Iris pigment epithelial cell (primary cell): ENCODE data around the gene PTCSC3.

ENCODE experiments used
- DNase-seq: peaks from one replicate; pipeline ENCODE4 v3.0.0-alpha.2; 2011; ENCODE audit warnings: low read depth

Gene PTCSC3

DNA sequence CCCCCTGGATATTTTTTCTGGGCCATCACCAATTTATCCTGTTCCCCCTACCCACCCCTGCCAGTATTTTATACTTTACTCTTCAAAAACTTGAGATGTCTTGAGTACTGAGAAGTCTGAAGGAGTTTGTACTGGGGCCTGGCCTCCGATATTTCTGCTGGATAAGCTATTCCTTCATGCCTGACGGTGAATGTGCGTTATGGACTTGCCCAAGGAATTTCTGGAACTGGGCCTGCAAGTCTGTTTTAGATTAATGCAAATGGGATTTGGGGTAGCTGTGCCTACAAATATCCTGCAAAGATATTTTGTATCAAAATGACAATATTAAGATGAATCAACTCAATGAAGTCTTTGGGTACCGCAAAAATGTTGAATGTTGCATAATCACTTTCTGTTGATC lies at the start of gene PTCSC3:
Gene PTCSC3 (minus strand): TSS at position 199 of the 400 bp plus-strand sequence.
- DNase-seq: peak; percentile 1

DNA sequence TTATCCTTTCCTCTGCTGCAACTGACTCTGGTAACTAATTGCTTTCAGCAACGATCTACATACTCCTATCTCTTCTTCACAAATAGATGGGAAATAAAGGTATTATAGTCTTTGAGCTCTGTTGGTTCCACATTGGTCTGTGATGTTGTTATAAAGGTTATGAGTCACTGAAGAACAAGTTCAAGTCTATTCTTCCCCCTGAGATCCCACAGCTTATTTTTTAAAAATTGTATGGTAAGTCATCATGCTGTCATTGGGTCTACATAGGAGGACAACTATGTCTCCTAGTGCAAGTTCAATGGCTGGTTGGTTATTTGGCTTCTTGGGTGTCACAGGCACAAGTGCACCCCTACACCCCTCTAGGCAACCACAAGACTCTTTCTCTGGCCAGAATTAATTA lies 49.6 kb upstream of the PTCSC3 start:
- DNase-seq: no peak

GRCh38 chr14:36224176-36224575 lies 47.7 kb upstream of the PTCSC3 start:
- no peak for DNase-seq

DNA sequence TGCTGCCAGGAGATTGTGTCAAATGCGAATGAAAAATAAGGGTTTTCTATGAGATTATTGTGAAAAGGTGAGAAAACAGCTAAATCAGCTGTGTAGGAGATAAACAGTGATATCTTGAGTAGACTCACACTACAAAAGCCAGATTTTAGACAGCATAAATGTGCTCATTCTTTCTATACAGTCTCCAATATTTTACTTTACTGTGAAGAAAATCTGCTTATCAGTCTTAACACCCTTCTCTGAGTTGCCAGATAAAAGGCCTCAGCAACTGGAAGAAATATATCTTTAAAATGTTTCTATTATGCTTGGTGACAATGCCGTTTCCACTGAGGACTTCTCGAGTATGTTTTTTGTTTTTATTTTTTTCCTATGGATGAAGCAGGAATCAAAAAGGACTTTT lies 47.0 kb upstream of the PTCSC3 start:
- no peak for DNase-seq

- DNase-seq: no peak
Observed at GRCh38 chr14:36222952-36223468, 46.5 kb upstream of the PTCSC3 start.

- DNase-seq: no peak
Observed at GRCh38 chr14:36222337-36222736, 45.8 kb upstream of the PTCSC3 start.

DNA sequence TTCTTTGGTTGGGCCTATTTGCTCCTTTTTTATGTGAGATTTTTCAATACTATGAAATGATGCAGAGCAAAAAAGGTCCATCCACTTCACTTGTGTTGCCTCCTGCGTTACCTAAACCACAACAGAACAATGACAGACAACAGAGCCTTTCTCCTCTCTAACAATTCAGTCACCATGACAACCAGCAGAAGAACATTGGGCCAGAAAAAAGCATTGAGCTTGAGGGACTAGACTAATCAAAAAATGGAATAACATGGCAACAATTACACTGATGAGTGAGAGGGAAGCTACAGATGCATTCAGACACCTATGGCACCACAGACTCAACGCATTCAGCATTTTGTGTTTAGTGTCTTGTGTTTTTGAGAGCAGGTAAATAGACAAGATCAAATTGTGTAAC lies 44.6 kb upstream of the PTCSC3 start:
- DNase-seq: no peak

DNA sequence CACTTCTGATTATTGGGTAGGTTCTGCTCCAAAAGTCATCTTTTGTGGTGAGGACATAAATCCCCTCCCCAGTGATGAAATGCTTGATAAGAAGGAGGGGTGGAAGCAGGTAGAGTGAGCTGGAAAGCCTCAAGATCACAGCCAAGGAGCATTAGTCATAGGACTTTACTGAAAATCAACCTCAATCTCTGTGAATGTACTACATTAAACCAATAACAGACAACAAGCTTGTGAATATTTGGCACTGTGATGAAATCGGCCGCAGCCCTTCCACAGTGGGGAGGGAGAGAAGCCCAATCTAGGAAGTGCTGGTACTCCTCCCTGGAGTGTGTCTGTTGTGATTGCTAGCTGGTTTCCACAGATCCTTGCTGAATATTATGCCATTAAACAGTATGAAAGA lies 41.2 kb upstream of the PTCSC3 start:
- DNase-seq: peak; percentile 52

DNA sequence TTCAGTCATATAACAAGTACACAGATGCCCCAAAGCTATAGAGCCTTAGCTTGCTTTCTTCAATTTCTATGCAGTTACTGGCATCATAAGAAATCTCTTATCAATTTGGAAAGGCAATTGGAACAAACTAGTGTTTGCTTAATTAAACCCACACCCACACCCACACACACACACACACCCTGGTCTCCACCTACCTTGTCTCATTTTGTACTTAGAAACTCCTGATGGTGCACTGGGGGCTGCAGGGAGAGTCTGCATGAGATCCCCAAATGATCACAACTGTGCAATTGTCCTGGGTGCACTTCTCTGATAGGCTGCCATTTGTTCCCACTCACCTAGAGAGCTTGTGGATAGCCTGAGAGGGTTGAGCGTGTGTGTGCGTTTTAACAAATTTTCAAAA lies 40.5 kb upstream of the PTCSC3 start:
- DNase-seq: no peak

- no peak for DNase-seq
Observed at GRCh38 chr14:36215217-36215598, 38.7 kb upstream of the PTCSC3 start.

GRCh38 chr14:36214476-36215216 lies 38.1 kb upstream of the PTCSC3 start:
- no peak for DNase-seq

DNA sequence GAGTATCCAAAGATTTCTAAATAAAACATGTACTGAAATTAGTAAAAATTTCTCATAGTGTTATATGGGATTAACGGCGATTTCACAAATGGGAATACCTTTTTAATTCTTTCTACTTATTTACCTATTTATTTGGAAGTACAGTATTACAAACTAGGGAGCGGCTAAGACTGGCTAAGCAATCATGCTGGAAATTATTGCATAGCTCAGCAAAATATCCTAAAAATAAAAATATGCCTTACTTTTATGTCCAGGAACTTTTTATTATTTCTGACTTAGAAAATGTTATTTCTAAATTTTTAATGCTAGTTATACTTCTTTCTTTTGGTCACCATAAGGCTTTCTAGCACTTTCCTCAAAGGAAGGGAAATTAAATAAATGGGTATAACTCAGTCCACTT lies 36.5 kb upstream of the PTCSC3 start:
- no peak for DNase-seq

DNA sequence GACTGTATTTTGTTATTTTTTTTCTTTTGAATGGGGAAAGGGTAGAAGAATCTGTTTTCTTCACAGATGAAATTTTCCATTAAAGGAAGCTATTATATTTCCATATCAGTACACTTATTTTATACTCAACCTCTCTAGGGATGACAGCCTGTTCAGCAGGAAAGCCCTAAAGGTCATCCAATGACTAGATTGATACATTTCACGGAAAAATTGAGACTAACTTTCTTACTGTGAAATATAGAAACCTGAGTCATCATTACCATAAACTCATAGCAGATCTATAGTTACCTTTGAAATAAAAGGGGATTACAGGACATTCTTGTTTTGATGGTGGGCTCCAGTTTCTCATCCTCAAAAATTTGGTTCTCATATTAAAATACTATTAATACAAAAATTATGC lies 36.1 kb upstream of the PTCSC3 start:
- DNase-seq: no peak

DNA sequence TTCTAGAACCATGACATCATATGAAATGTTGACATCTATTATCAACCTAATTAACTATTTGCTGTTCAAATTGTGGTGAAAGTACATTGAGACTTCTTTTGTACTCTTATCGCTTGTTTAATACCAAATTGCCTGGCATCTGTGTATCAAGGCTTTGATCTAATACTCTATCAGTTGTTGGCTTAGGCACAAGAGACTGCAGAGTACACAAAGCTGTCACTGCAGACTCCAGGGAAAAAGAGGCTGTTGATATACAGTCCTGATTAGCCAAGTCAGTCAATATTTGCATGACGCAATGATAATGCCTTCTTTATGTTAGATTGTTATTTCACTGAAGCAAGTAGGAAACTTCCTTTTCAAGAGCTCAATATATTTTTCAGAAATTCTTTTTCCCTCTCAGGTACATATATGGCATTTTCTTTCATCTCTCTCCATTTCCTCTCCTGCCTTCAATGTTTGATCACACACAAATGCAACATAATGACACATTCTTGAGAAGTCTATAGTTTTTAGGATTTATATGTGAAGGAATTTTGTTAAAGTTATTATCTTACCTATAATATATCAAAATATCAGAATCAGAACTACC lies 32.3 kb upstream of the PTCSC3 start:
- no peak for DNase-seq

GRCh38 chr14:36207500-36207899 lies 31.0 kb upstream of the PTCSC3 start:
- DNase-seq: no peak

DNA sequence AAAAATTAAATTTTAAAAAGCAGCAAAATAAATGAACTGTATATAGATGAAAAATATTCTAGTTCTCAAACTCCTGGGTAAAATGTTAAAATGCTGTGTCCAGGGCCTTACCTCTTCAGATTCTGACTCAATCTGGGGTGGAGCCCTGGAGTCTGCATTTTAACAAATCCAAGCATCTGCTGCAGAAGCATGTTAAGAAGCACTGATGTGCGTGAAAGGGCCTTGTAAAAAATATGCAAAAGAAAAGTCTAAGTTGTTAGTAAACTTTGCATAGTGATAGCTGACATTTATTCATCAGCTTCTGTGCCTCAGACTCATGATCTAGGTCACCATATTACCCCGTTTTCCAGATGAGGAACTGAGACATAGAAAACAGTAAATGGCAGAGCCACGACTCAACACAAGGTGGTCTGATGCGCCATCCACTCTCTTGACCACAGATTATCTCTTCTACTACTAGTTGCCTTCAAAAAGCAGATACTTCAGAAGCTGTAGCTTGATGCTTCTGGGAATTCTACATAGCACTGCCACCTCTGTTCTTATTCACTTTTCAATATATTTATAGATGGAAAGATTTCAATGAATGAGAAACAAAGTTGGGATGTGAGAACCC lies 28.0 kb upstream of the PTCSC3 start:
- DNase-seq: no peak

- no peak for DNase-seq
Observed at GRCh38 chr14:36198378-36198777, 21.9 kb upstream of the PTCSC3 start.

GRCh38 chr14:36194663-36195062 lies 18.1 kb upstream of the PTCSC3 start:
- no peak for DNase-seq

DNA sequence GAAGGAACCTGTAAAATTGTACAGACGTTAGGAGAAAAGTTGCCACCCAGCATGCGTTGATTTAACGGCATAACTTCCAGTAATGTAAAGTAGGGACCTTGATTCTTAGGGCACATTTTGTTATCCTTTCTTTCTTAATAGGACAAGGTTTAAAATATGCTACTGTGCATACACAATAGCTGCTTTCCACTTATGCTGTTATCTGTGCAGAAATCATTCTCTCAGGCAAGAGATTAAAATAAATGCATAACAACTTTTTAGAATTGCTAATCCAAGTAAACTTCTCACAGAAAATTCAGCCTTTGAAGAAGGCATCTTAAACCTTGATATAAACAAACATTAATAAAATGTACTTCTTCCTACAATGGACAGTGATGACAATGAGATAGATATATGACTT lies 16.0 kb upstream of the PTCSC3 start:
- no peak for DNase-seq

- DNase-seq: no peak
Observed at GRCh38 chr14:36183402-36183801, 6.9 kb upstream of the PTCSC3 start.

DNA sequence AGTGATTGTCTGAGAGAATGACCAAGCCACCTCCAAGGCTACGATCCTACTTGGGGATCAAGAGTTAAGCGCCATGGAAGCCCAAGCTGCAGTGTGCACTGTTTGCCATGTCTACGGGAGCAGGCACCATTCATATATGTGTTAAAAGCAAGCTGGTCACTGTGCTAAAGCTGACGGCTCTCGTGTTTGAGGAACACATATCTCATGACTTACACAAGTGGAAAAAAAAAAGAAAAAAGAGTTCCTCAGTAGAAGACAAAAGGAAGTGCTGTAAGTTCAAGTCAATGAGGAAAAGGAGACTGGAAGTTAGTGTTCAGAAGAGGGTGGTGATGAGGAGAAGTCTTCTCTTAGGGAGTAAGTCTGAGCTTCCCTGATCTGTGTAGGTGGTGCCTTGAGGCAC lies 4.9 kb upstream of the PTCSC3 start:
- no peak for DNase-seq

GRCh38 chr14:36177489-36177888 lies 967 bp upstream of the PTCSC3 start:
- DNase-seq: no peak

DNA sequence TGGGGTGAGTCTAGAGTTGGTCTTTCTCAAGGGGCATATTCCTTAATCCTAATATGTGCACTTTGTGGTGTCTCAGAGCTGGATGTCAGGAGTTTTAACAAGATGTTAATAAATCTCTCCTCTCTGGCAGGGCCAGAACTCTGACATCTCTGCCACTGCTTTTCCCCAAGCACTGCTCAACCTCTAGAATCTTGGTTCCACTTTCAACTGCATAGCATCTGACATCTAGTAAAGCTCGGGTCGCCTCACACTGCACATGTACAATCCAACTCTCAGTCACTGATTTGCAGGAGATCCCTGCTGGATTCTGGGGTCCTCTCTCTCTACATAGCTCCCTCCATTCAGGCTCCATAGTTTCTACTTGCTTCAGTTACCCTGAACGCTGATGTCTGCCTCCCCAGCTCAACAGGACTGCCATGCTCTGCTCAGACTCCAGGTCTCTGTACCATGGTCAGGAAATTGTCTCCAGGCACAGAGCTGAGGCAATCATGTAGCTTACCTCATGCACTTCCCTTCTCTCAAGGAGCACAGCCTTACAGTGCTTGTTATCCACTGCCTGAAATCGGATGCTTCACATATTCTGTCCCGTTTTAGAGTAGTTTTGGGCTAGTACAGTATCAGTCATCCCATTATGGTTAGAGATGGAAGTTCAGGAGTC lies 1.6 kb downstream of the PTCSC3 start:
- DNase-seq: no peak
